A172 (cell line): ENCODE data around the gene AFTPH. TPM values are rescaled to one million over a fixed set of nuclear protein-coding genes. Genes with fewer than 3 reads are reported as not detected.

Source experiments
- DNase-seq: peaks from one replicate; pipeline ENCODE4 v3.0.0-alpha.2; 2015; ENCODE audit warnings: low spot score
- total RNA-seq: library from RNA; depleted of rRNA; stranded (reverse); fragments of >200 nt; shearing (Covaris generic); gene quantifications from 2 replicates; pipeline ENCODE4 v1.2.3, GENCODE V29; 2014

Gene AFTPH
- total RNA-seq, 1 experiment from 2014 or later, result 30.6 TPM

DNA sequence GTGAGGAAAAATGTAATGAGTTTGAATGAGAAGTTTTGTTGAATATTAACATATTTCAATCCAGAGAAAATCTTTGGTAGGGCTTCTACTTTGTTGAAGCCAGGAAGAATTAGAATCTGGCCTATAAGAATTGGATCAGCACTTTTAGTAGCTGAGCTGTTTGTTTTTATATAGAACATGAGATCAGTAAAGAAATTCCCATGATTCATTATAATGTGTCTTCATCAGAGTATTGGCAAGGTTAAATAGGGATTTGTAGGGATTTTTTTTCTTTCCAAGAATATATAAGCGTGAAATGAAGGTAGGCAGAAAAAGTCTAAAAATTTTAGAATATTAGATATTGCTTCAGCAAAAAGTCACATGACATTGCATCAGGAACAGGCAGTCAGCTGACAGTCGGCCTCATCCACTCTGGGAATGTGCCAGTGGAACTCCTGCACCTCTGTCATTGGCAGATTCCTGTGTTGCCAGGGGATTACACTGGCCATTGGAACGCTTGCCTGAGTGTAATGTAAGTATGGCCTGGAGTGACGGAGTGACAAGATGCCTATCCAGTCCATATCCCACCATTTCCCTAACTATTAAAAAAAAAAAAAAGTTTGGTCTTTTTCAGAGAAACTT is 69.0 kb downstream of the AFTPH start:
- DNase-seq, result no peak

DNA sequence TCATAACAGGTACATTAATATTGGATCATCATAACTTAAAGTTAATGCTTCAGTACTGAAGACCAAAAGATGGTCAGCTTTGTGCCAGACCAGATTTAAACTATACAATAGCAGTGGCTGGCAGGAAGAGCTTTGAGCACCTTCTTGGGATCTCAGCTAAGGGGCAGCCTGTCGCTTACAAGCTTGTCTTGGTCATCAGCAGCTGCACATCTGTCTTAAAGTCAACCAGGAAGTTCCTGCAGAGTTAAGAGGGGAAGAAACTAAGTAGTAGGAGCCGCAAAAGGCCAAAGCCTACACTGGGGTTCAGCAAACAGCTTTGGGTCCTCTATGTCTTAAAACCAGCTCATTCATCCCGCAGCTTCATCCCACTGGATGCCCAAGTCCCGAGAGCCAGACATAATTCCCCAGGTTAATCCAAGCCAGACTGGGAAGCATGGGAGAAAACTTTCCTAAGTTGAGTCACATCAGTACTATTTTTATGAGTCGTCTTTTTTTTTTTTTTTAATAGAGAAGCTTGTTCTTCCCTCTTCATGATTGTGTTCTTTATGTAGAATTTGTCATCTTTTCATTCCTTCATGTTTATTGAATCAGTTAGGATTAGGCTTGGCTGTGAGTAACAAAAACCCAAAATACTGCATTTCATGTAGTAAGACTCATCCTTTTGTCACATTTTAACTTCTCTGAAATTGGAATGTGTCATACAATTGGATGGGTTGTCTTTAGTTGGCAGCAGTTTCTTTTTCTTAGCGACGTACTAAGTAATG is 70.3 kb downstream of the AFTPH start:
- peak; percentile 41 for DNase-seq

- no peak for DNase-seq
These were observed 71.5 kb downstream of the AFTPH start for GRCh38 chr2:64595397-64596176.

DNA sequence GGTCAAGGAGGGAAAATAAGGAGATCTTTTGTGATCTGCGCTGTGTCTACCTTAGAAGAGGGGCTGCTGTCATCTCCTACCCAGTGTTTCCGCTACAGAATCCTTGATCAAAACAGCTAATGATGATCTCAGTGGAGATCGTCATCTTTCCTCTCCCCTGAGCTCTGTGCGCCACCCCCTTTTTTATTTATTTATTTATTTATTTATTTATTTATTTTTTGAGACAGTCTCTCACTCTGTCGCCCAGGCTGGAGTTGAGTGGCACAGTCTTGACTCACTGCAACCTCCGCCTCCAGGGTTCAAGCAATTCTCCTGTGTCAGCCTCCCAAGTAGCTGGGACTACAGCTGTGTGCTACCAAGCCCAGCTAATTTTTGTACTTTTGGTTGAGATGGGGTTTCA is 74.1 kb downstream of the AFTPH start:
- no peak for DNase-seq

DNA sequence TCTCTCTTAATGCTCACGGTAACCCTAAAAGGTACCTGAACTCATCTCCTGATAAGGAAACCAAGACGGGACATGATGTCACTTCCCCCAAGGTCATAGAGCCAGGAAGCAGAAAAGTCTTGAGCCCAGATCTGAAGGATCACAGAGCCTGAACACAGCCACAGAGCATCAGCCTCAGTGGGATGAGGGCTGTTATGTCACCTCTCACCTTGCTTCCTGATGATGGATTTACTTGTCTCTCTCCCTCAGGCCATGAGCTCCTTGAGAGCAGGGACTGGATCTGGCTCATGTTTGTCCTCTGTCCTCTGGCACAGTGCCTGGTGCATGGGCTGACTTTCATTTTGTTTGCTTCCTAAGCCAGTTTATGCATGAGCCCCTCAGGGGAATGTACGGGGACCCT is 75.3 kb downstream of the AFTPH start:
- no peak for DNase-seq

- DNase-seq, result no peak
These were observed 77.1 kb downstream of the AFTPH start for GRCh38 chr2:64601034-64601754.

DNA sequence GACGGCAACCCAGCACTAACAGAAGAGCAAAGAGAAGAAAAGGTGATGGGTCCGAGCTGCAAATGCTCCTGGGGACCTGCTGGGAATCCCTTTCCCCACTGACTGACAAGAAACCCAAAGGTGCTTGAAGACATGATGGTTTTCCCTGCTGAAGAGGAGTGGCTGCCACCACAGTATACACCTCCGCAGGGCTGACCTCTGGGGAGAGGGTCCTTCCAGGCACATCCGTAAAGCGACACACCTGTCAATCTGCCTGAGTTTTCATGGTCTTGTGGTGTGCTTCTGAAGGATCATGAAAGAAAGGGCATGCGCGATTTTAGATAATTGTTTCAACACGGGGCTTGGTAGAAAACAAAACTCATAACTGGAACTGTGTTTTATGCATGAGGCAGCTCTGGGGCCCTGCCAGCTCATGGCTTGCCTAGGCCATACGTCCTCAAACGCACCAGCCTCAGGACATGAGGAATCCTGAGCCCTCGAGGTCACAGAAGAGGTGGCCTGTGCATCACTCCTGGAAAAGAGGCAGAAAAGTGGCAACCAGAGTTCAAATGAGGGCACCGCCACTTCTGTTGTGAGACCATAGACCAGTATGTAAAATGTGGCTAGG is 77.8 kb downstream of the AFTPH start:
- DNase-seq, result no peak

DNA sequence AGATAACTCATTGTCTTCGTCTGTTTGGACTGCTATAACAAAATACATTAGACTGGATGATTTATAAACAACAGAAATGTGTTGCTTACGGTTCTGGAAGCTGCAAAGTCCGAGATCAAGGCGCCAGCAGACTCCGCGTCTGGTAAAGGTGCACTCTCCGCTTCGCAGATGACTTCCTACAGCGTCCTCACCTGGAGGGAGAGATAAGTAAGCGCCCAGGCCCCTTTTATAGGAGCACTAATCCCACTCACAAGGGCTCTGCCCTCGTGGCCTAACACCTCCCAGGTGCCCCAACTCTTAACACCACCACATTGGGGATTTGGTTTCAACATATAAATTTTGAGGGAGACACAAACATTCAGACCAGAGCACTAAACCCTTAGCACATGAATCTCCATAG is 78.3 kb downstream of the AFTPH start:
- DNase-seq, result no peak

DNA sequence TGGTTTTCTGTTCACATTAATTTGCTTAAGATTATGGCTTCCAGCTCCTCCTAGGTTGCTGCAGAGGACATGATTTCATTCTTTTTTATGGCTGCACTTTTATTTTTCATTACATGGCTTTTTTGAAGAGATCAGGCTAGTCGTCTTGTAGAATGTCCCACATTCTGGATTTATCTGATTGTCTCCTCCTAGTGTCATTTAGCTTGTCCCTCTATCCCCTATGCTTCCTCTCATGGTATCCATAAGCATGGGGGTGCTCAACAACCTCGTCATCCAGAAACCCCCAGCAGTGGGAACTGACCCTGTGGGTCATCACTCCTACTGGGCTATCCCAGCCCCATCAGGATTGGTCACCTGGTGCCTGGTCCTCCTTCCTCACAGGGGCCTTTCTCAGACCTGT is 80.0 kb downstream of the AFTPH start:
- no peak for DNase-seq

DNA sequence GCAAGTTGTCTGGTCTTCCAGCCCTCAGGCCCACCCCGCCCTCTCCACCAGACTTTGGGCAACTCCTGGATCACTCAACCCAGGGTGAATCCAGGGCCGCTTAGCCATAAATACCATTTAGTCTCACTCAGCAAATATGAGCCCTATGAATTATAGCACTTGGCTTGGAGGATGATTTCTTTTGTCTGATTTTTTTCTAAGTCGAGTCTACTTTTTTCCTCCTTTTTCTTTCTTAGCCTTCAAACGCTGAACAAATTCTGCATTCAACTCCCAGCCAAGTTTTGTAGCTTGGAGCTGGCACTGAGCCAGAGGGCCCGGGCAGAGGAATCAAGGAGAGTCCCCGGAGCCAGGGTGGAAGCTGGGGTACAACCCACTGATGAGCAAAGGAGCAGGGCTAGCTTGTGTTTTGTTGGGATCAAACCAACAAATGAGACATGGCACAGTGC is 80.9 kb downstream of the AFTPH start:
- DNase-seq, result no peak

DNA sequence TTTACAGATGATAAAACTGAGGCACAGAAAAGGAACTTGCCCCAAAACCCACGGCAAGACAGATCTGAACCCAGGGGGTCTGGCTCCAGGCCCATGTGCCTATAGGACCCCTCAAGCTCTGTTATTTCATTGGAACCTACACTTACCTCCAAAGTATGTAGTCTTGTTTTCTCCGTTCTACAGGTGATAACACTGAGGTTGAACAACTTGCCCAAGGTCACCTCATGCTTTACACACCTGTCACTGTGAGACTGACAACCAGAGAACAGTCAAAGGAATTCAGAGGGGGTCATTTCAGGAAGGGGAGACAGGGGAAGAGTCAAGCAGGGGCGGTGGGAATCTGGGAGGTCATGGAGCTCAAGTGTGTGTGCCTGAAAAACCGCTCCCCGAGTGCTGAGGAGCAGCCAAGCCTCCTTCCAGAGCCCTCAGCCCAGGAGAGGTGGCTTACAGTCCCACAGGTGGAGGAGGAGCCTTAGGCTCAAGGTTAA is 81.9 kb downstream of the AFTPH start:
- no peak for DNase-seq

DNA sequence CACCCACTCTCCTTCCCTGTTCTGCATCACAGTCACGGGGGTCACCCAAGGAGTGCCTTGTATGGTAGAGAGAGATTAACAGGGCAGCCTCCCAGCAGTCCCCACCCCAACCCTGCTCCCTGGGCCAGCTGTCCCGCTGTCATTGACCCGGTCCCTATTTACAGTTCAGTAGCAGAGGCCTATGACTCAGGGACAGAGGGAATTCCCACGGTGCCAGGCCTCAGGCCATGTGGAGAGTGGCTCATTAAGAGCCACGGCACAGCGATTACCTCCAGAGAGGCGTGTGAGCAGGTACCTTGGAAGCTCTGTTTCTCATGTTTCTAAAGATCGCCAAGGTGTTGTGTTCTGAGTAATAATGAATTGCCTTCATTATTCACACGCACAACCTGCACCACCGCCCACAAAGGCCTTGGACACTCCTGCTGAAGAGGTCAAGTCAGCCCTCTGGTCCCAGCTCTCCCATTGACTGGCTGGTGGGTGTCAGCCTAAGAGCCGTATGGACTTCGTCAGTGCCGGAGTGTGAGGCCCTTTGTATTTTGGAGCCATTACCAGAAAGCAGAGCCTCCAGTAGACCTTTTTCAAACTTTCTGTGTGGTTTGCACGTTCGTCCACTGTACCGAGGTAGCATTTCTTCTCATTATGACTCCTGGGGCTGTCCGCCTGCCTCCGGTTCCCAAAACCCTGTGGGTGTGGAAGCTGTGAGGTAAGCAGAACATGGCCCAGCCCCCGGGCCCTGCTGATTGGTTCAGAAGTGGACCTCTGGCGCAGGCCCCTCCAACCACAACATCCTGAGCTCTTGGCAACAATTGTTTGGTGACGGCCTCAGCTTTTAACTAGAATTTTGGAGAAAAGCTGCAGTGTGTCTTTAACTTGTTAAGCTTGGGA is 82.6 kb downstream of the AFTPH start:
- DNase-seq, result peak; percentile 19

DNA sequence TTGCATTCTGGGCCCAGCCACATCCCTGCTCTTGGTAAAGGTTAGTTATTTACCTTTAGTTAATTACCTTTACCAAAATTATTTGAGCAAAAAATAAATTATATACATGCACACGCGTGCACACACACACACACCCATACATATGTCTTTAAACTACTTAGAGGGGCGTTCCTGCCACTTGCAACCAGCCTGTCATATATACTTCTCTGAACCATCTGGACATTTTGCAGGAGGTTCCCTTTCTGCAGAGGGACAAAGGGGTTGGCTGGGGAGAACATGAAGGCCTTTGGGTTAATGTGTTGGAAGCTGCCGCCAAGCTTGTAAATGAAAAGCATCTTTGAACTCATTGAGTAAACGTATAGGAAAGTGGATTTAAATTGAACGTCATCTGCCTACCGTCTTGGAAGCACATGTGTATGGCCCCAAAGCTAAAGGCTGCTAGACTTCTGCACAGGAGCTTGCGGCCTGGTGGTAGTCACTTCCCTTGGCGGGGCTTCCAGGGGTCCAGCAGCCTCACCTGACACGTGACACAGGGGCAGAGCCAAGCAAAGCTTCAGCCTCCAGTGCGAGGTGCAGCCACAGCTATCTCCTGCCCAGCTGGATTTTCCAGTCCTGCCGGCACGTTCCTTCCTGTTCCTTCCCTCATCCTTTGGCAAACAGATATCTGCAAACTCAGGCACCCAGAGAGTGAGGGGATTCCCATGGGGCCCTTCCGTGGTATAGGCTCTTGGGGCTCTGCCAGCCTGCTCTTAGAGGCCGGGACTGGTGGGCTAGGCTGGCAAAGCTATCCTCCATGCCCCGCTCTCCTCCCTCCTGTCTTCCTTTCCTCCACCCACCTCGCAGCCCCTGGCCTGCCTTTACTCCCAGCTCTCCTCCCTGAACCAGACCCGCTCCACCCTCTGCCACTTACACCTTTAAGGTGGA is 83.5 kb downstream of the AFTPH start:
- no peak for DNase-seq

- no peak for DNase-seq
These were observed 84.7 kb downstream of the AFTPH start for GRCh38 chr2:64608867-64609226.

GRCh38 chr2:64609227-64609941 is 85.3 kb downstream of the AFTPH start:
- no peak for DNase-seq

DNA sequence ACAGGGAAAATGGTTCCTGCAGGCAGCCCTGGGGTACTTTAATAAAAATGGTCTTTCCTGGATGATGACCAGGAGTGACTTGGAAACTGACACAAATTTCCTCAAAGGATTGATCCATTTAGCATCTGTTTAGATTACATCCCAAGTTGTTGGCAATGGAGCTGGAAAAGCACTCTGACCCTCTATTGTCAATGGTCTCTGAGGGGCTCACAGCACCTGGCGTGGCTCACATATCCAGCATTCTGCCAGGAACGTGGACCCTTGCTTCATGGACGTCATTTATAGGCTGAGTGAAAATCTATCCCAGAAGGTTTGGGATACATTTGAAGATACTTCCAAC is 85.8 kb downstream of the AFTPH start:
- no peak for DNase-seq

DNA sequence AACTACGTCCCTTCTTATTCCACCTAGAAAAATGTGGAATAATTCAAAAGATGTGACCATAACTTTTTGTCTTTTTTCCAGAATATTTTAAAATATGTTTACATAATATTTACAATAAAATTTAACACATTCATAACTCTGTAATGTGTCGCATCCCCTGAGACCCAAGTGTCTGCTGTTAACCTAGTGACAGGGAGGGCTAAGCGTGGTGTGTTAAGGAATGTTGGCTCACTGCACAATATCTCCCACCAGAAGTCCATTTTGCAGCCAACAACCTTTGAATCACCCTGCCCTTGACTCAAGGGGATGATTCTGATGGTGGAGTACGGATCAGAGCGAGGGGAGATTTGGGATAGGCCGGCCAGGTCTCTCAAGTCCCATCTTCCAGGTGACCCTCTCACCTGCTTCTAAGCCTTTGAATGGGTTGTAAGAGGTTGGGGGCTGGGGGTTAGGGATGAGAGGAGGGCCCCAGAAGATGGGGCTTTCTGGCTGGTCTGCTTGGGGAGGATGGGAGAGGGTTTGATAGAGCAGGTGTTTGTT is 86.3 kb downstream of the AFTPH start:
- no peak for DNase-seq

DNA sequence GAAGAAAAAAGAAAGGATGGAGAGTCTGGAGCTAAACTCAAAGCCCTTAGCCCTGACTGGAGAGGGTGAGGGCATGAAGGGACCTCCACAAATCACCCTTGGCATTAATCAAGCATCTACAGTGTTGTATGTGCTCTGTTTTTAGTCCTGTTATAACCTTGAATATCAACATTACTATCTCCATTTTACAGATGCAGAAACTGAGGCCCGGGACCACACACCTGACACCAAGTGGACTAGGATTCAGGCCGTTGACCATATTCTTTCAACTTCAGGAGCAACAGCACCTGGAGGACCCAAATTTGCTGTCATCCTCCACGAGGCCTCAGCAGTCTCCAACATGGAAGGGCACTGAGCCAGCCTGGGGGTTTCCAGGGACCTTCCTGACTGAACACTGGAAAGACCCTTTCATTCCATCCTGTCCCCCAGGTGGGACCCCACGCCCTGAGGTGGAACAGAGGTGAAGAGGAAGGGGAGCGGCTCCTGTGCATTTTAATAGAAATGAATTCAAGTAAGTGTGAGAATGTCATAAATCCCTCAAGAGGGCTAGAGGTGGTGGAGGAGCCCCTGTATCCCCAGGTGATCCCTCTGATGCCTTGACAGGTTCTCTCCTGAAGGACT is 88.6 kb downstream of the AFTPH start:
- no peak for DNase-seq
